HG03520 (cell line): ENCODE data around the gene TCEA2.

ENCODE experiments used
- ATAC-seq: cut with Tn5 transposase; IDR thresholded peaks from one replicate; pipeline ENCODE4 v1.9.1; 2021; ENCODE audit warnings: mild to moderate bottlenecking, moderate library complexity; ENCODE audit not compliant: unreplicated experiment

The TCEA2 gene

DNA sequence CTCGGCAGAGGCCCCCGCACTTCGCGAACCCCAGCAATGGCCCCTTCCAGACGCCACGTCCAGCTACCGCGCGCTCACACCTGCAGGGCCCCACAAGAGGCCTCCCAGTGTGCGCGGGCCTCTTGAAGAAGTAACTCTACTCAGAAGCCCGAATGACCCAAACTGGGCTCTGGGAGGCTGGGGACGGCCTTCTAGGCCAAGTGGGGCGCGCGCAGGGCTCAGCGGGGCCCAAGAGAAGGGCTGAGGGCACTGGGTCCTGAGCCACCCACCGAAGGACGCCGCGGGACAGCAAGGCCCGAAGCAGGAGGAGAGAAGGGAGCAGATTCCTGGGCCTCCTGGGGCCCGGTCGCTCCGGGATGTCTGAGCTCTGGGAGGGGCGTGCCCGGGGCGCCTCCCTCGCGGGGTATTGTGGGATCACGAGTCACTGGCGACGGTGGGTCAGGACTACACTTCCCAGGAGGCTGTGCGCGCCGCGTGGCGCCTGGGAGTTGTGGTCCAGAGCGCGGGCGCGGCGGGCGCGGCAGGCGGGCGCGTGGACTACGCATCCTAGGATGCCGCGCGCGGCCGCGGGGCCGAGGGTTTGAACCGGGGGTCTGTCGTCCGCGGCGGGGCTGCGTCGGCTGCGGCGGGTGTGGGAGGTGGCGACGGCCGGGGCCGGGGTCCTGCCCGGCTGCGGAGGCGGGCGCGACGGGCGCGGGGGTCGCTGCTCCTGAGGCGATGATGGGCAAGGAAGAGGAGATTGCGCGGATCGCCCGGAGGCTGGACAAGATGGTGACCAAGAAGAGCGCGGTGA is at the start of gene TCEA2:
TSS of gene TCEA2 (plus strand) at position 603 of the 793 bp plus-strand sequence. CDS start at position 718, 115 bp downstream.
- peak; percentile 82 for ATAC-seq

DNA sequence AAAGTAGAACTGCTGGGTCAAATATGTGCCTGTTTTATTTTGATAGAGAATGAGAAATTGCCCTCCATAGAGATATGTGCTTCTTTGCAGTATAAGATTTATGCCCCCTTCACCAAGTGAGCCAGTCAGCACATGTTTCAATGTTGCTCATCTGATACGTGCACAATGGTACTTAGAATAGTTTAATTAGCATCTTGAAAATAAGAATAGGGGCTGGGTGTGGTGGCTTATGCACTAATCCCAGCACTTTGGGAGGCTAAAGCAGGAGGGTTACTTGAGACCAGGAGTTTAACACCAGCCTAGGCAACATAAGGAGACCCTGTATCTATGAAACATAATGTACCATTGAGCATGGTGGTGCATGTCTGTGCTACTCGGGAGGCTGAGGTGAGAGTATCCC is 47.4 kb upstream of the TCEA2 start:
- no peak for ATAC-seq

DNA sequence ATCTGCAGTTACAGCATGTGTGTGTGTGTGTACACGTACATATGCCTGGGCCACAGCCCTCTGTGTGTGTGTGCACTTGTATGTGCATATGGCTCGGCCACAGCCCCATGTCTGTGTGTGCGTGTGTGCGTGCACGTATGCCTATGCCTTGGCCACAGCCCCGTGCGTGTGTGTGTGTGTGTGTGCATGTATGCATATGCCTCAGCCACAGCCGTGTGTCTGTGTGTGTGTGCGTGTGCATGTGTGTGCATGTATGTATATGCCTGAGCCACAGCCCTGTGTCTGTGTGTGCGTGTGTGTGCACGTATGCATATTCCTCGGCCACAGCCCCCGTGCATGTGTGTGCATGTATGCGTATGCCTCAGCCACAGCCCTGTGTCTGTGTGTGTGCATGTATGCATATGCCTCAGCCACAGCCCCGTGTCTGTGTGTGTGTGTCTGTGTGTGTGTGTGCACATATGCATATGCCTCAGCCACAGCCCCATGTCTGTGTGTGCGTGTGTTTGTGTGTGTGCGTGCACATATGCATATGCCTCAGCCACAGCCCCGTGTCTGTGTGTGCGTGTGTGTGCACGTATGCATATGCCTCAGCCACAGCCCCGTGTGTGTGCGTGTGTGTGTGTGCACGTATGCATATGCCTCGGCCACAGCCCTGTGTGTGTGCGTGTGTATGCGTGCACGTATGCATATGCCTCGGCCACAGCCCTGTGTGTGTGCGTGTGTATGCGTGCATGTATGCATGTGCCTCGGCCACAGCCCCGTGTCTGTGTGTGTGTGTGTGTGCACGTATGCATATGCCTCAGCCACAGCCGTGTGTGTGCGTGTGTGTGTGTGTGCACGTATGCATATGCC is 41.6 kb upstream of the TCEA2 start:
- ATAC-seq, result no peak

DNA sequence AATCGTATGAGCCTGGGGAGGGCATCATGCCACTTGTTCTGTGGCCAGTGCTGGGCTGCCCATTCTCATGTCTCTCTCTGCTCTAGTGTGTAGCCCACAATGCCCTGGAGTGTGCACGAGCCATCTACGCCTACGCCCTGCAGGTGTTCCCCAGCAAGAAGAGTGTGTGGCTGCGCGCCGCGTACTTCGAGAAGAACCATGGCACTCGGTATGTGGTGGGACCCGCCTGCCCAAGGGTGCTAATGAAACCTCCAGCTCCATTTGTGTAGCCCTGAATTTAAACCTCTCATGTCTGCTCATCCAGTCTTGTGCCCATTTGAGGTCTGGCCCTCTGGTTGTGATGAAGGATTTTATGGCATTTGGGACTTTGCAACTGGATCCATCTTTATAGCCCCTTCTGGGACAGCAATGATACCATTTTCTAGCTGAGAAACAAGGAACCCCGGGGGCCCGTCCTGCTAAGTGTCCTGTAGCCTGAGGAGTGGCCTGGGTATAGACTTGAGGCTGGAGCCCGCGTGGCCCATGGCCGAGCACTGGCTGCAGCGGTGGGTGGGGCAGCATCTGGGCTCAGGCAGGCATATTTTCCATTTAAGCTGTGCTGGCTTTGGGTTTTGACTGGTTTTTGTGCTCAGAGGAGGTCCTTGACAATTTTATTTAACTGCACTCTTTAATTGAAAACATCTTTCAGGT is 40.2 kb upstream of the TCEA2 start:
- ATAC-seq, result no peak

DNA sequence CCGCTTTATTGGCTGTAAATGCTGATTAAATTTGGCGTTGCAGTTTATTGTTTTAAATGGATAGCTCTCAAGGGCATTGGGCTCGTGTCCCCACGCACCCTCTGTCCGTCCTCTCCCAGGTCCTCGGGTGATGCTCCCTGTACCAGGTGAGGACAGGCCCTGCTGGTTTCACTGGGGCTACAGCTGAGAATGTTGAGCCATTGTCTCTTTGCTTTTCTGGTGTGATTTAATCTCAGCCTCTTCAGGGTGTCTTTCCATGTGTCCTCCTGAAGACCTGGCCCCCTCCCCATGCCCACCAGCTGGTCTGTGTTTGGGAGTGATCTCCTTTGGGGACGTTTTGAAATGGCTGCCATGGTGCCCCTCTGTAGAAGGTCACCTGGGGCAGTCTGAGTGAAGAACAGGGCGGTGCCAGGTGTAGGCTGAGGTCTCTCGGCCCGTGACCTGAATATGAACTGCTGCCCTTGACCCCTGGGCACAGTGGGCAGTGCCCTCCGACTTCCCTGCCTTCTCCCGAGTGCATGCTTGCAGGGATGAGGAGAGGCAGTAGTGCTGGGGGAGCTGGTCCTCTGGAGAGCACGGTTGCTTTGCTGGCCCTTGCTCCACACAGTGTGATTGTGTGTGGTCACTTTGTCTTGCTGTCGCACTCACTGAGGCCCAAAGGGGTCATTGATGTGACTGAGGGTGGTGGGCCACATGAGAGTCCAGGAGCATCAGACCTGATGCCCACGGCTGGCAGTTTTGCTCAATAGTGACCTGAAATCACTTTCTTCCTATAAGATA is 39.4 kb upstream of the TCEA2 start:
- ATAC-seq, result no peak

DNA sequence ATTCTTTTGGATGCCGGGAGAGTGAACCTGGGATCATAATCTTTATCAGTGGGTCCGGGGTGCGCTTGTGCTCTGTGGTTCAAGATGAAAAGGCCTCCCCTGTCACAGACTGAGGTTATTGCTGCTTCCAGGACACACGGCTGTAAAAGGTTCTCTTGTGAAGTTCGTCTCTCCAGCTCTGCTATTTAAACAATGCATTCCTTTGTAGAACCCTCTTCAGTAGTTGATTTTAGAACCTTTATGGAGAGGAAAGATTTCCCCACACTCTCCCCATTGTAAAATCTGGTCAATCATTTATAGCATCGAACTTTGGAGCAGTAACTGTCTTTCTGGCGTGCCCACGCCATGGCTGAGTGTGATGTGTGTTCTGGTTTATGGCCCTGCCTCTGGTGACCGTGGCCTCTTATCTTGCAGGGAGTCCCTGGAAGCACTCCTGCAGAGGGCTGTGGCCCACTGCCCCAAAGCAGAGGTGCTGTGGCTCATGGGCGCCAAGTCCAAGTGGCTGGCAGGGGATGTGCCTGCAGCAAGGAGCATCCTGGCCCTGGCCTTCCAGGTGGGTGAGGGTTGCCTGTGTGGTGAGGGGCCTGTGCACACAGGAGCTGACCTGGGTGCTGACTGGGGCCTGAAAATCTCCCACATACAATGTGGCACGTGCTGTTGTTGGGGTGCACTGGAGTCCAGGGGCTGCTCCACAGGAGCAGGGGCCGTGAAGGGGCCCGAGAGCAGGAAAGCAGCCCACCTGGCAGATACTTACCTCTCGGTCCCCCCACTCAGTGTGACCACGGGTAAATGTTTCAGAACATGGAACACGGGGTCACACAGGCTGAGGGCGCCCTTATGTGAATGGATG is 38.6 kb upstream of the TCEA2 start:
- ATAC-seq, result no peak

DNA sequence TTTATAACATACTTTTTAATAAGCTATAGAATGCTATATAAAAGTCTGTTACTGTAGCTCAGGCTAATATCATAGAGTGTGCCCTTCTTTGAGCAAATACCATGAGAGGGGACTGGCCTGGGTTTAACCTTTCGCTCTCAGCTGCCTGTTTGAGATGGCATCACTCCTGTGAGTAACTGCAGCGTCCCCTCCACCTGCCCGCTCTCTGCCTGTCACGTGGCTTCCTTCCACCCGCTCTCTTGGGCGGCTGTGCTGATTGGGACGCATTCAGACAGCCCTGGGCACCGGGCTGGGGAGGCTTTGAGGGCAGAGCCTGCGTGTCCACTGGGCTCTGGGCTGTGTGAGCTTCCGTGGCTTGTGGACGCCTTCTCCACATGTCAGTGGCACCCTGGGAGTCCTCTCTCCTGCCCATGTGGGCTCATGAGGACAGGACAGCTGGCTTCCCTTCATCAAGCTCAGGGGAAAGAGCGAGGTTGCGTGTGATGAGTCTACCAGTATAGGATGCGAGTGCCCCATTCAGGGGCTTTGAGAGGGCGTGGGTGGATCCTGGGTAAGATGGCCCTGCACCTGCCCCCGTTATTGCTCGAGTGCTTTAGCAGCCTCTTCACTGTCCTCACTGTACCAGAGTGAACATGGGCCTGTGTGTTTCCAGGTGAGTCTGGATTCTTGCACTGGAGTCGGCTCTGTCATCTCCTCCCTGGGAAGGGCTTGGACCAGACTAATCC is 37.7 kb upstream of the TCEA2 start:
- no peak for ATAC-seq

DNA sequence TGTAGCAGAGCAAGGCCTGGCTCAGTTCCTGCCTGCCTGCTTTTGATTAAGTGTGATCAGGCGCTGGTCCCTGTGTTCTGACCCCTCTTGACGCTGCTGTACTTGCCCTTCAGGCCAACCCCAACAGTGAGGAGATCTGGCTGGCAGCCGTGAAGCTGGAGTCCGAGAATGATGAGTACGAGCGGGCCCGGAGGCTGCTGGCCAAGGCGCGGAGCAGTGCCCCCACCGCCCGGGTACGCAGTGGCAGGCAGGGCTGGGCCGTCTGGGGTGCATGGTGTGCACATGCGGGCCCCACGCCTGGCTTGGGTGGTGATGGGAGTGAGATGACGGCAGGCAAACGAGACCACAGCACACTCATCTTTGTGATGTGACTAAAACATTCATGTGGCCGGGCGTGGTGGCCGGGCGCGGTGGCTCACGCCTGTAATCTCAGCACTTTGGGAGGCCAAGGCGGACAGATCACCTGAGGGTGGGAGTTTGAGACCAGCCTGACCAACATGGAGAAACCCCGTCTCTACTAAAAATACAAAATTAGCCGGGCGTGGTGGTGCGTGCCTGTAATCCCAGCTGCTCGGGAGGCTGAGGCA is 37.1 kb upstream of the TCEA2 start:
- no peak for ATAC-seq

DNA sequence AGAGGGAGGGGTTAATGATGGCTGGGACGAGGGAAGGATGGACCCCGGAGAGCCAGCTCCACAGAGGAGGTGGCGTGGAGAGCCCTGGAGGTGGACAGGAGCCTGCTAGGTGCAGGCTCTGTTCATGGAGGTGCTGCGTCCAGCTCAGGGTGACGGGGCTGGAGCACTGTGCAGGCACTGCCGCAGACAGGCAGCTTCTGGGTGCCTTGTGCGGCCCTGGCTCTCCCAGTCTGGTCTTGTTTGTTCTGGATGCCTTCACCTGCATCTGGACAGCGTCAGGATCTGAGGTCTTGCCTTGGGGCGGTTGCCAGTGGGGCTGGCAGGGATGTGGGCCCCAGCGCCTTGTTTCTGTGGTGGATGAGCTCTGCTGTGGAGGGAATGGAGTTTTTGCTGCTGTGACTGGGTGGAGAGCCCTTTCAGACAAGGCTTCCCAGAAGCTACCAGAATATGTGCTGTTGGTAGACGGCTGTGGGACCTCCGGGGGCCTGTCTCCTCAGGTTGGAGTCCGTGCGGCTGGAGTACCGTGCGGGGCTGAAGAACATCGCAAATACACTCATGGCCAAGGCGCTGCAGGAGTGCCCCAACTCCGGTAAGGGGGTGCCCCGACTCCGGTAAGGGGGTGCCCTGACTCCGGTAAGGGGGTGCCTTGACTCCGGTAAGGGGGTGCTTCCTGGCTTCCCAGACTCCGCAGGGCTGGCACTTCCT is 34.9 kb upstream of the TCEA2 start:
- no peak for ATAC-seq

DNA sequence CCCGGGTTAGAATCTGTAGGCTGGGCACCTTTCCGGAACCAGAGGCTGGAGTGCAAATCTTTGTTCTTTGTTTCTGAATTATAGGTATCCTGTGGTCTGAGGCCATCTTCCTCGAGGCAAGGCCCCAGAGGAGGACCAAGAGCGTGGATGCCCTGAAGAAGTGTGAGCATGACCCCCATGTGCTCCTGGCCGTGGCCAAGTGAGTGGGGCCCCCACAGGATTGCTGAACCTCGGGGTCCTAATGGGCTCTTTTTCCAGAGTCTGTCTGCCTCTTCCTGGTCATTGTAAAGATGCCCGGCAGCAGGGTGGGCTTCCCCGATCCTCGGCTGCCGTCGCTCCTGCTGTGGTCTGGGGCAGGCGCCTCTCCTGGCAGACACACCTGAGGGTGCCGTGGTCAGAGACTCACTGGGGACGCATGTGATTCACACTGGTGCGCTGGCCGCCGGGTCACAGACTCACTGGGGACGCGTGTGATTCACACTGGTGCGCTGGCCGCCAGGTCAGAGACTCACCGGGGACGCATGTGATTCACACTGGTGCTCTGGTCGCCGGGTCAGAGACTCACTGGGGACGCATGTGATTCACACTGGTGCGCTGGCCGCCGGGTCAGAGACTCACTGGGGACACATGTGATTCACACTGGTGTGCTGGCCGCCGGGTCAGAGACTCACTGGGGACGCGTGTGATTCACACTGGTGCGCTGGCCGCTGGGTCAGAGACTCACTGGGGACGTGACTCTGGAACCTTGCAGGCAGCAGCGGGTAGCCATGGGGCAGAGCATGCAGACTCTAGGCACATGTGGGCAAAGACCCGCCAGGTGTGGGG is 33.5 kb upstream of the TCEA2 start:
- no peak for ATAC-seq

DNA sequence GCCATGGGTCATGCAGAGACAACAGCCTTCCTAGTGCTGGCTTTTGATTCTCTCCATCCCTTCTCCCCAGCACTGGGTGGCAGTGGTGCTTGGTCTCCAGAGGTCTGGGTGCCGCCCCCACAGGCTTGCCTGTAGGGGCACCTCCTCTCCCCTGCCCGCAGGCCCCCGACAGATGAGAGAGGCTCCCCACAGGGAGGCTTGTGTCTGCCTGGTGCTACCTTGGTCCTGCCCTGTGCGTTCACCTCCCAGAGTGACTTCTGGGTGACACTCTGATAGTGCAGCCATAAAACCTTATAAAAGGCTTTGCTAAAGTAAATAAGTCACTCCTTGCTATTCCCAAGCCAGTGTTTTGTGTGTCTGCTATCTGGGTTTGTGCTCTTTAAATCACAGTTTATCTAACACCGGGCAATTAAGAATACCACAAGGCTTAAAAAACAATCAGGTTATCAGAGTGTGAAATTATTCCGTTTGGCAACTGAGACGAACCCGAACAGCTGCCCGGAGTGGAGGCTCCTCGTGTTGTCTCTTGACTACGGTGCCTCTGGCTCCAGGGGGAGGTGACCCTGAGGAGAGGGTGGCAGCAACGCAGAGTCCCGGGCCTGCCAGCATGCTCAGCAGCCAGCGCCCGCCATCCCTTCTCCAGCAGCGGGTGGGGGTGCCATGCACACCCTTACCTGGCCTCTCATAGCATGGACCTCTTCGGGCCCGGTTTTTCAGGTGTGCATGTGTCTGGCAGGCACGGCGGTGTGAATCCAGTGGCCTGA is 32.4 kb upstream of the TCEA2 start:
- no peak for ATAC-seq

DNA sequence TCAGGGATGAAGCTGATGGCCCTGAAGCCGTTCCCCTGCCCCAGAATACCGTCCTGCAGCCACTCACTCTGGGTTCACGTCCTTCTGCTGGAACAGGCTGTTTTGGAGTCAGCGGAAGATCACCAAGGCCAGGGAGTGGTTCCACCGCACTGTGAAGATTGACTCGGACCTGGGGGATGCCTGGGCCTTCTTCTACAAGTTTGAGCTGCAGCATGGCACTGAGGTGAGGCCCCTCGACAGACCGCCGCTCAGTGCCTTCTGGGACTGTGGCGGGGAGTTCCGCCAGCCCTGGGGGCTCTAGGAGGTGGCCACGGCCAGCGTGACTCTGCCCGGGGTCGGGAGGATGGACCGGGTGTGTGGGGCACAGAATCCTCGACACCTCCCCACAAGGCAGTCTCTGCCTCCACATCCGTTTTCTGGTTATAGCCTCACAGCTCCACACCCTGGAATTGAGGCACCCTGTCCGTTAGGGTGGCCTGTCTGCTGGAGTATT is 31.1 kb upstream of the TCEA2 start:
- ATAC-seq, result no peak

DNA sequence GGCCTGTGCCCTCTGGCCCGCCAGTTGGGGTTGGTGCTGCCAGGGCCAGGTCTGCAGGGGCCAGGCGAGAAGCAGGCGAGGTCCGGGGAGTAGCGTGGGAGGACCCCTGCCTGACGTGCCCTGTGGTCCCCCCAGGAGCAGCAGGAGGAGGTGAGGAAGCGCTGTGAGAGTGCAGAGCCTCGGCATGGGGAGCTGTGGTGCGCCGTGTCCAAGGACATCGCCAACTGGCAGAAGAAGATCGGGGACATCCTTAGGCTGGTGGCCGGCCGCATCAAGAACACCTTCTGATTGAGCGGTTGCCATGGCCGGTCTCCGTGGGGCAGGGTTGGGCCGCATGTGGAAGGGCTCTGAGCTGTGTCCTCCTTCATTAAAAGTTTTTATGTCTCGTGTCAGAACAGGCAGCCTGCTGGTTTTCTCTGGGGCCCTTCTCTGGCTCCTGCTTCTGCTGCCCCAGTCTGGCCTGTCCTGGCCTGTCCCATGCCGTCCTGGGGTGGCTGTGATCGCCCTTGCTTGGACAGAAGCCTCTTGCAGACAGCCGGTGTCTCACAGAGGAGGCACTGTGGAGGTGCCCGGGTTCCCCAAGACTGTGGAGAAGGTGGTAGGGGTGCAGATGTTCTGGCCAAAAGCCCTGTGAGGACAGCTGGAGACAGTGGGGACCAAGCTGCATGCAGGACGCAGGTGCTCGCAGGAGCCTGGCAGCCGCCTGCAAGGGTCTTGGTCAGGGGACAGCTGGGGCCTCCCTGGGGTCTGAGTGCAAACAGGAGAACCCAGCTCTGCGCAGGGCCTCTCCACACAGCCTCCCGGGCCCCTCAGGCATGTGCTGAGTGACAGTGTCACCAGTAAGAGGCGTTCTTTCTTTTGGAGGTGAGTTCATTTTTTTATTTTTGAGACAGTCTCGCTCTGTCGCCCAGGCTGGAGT is 30.0 kb upstream of the TCEA2 start:
- ATAC-seq, result no peak

DNA sequence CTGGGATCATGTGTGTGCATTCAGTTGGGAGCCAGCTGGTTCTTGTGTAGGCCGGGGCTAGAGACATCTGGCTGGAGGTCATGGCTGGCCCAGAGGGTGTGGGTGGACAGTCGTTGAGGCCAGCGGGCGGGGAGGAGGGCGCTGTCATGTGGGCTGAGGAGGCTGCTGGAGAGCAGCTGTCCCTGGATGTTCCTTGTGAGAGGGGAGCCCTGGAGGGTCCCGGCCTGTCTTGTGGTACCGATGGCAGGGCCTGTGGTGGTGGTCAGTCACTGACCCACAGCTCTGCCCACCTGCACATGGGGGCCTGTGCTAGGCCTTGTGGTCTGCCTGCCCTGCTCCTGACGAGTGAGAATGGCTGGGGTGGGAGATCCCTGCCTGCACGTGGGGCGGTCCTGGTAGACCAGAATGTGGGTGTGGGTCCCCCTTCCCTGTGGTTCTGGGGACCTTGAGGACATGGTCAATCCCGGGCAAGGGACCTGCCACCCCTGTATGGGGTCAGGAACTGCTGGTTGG is 29.0 kb upstream of the TCEA2 start:
- no peak for ATAC-seq
